ENCODE data around the gene LRIT2.

DNA sequence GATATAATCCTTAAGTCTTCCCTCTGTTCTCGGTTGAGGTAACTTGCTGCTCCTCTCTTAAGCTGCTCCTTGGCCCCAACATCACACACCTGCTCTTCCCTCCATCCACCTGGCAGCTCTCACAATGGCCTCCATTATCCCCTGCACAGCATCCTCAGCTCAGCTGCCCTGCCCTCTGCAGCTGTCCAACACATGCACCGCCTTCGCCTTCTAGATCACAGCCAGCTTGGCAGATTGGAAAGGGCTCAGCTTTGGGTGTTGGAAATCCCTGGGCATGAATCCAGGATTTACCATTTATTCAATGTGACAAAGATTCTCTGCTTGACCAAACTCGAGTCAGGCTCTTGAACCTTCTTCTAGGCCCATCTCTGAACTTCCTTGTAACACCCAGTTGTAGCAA is 40.1 kb upstream of the LRIT2 start:
- TF ChIP-seq CTCF (IDR thresholded peaks at IDR 0.05) = no peak
- TF ChIP-seq POLR2A (IDR thresholded peaks at IDR 0.05) = no peak

All from uterus (tissue), 2 donors.